GM20000 (cell line): ENCODE data around the gene ZNF77.
"Not testable (repeated sequence)": the region's sequence is repeated elsewhere in the genome, so short reads cannot be mapped to it uniquely, and the experiment has no call there.

Experiments used
- DNase-seq: peaks from one replicate; pipeline ENCODE4 v3.0.0; 2012; ENCODE audit warnings: low spot score
- CTCF ChIP-seq: IDR thresholded peaks from 2 replicates; pipeline ENCODE4 v1.5.1; 2012; ENCODE audit warnings: mild to moderate bottlenecking, control low read depth; ENCODE audit errors: extremely low read depth, missing control alignments

ZNF77 gene

GRCh38 chr19:2944775-2945574 is at the start of gene ZNF77:
Gene ZNF77 (minus strand): TSS chr19:2944971. CDS start chr19:2944840, 131 bp downstream.
- TF ChIP-seq CTCF: no peak
- peak; percentile 100 for DNase-seq

- no peak for DNase-seq
- no peak for TF ChIP-seq CTCF
These were observed 48.8 kb upstream of the ZNF77 start for GRCh38 chr19:2993579-2993978.

- TF ChIP-seq CTCF: no peak
- no peak for DNase-seq
These were observed 48.2 kb upstream of the ZNF77 start for GRCh38 chr19:2992958-2993357.

- DNase-seq: not testable (repeated sequence)
These were observed 47.6 kb upstream of the ZNF77 start for GRCh38 chr19:2992333-2992732.

GRCh38 chr19:2989236-2989946 is 44.6 kb upstream of the ZNF77 start:
- no peak for DNase-seq
- no peak for TF ChIP-seq CTCF

GRCh38 chr19:2988568-2988967 is 43.8 kb upstream of the ZNF77 start:
- no peak for TF ChIP-seq CTCF
- DNase-seq: no peak

GRCh38 chr19:2987797-2988196 is 43.0 kb upstream of the ZNF77 start:
- DNase-seq: no peak
- no peak for TF ChIP-seq CTCF

GRCh38 chr19:2986951-2987524 is 42.3 kb upstream of the ZNF77 start:
- no peak for DNase-seq

More at GRCh38 chr19:2986951-2987524, 42.3 kb upstream of the ZNF77 start:
- TF ChIP-seq CTCF: no peak
